Stimulated activated CD4-positive, alpha-beta T cell treated with anti-CD3 and anti-CD28 coated beads, Interleukin-4, amount 100 ng/mL, for 4 hours (primary cell): Measurements from ENCODE around the gene STK35.

ENCODE experiments used
- DNase-seq, 2 experiments: peaks; one replicate each; pipeline ENCODE4 v3.0.0-alpha.2; 2020

Gene STK35

GRCh38 chr20:2108498-2108897 lies 6.9 kb downstream of the STK35 start:
- no peak for DNase-seq

GRCh38 chr20:2108987-2109386 lies 7.4 kb downstream of the STK35 start:
- DNase-seq: no peak

- no peak for DNase-seq
These were observed 8.0 kb downstream of the STK35 start for GRCh38 chr20:2109425-2110210.

- no peak for DNase-seq
These were observed 11.3 kb downstream of the STK35 start for GRCh38 chr20:2112910-2113309.

GRCh38 chr20:2114127-2114959 lies 12.7 kb downstream of the STK35 start:
- DNase-seq: no peak

- DNase-seq: no peak
These were observed 13.5 kb downstream of the STK35 start for GRCh38 chr20:2114990-2115681.

GRCh38 chr20:2116170-2116940 lies 14.7 kb downstream of the STK35 start:
- no peak for DNase-seq

- no peak for DNase-seq
These were observed 17.2 kb downstream of the STK35 start for GRCh38 chr20:2118783-2119182.

GRCh38 chr20:2122936-2123335 lies 21.3 kb downstream of the STK35 start:
- DNase-seq: no peak

- no peak for DNase-seq
These were observed 22.1 kb downstream of the STK35 start for GRCh38 chr20:2123720-2124119.

GRCh38 chr20:2124564-2125213 lies 23.1 kb downstream of the STK35 start:
- no peak for DNase-seq

GRCh38 chr20:2125474-2126112 lies 24.0 kb downstream of the STK35 start:
- no peak for DNase-seq

- DNase-seq: no peak
These were observed 25.6 kb downstream of the STK35 start for GRCh38 chr20:2127238-2127637.

- no peak for DNase-seq
These were observed 26.9 kb downstream of the STK35 start for GRCh38 chr20:2128542-2128941.

- DNase-seq: no peak
These were observed 28.5 kb downstream of the STK35 start for GRCh38 chr20:2130062-2130591.

- DNase-seq: no peak
These were observed 29.1 kb downstream of the STK35 start for GRCh38 chr20:2130683-2131082.

- DNase-seq: no peak
These were observed 29.7 kb downstream of the STK35 start for GRCh38 chr20:2131366-2131765.

GRCh38 chr20:2132461-2132901 lies 30.9 kb downstream of the STK35 start:
- DNase-seq: no peak

GRCh38 chr20:2133318-2134183 lies 31.9 kb downstream of the STK35 start:
- no peak for DNase-seq

GRCh38 chr20:2135013-2135412 lies 33.4 kb downstream of the STK35 start:
- no peak for DNase-seq
